NCI-H345 treated with DMSO at 0.1 percent for 48 hours (cell line): ENCODE results near the gene STK16.

Experiments
- DNase-seq: peaks from one replicate; lab custom pipeline; 2025; ENCODE audit not compliant: unreplicated experiment; lab: John Stamatoyannopoulos, UW

STK16 gene

GRCh38 chr2:219213486-219214071 is 31.7 kb upstream of the STK16 start:
- no peak for DNase-seq

GRCh38 chr2:219214141-219214540 is 31.1 kb upstream of the STK16 start:
- DNase-seq: no peak

GRCh38 chr2:219214786-219215185 is 30.5 kb upstream of the STK16 start:
- no peak for DNase-seq

- no peak for DNase-seq
These were observed 29.3 kb upstream of the STK16 start for GRCh38 chr2:219215871-219216534.

GRCh38 chr2:219216535-219216915 is 28.8 kb upstream of the STK16 start:
- DNase-seq: no peak

- peak; percentile 34 for DNase-seq
These were observed 27.0 kb upstream of the STK16 start for GRCh38 chr2:219218217-219218731.

- DNase-seq: peak; percentile 90
These were observed 26.3 kb upstream of the STK16 start, which contains the start of gene ABCB6 for GRCh38 chr2:219218732-219219701. Gene ABCB6, minus strand, starts transcription at chr2:219218958. Its CDS starts 285 bp downstream, at chr2:219218673.

- no peak for DNase-seq
These were observed 25.3 kb upstream of the STK16 start for GRCh38 chr2:219219784-219220532.

- DNase-seq: no peak
These were observed 24.5 kb upstream of the STK16 start for GRCh38 chr2:219220652-219221402.

- no peak for DNase-seq
These were observed 23.2 kb upstream of the STK16 start for GRCh38 chr2:219221957-219222518.

- DNase-seq: no peak
These were observed 21.3 kb upstream of the STK16 start for GRCh38 chr2:219223831-219224610.

- no peak for DNase-seq
These were observed 19.9 kb upstream of the STK16 start for GRCh38 chr2:219225350-219225749.

- no peak for DNase-seq
These were observed 17.0 kb upstream of the STK16 start for GRCh38 chr2:219228041-219228910.

- DNase-seq: no peak
These were observed 16.4 kb upstream of the STK16 start for GRCh38 chr2:219228911-219229304.

- DNase-seq: peak; percentile 97
These were observed 15.8 kb upstream of the STK16 start, which contains the start of the genes ANKZF1 and ATG9A for GRCh38 chr2:219229305-219230058. Gene ANKZF1, plus strand, starts transcription at chr2:219229806. Its CDS starts 452 bp downstream, at chr2:219230258. Gene ATG9A, minus strand, starts transcription at chr2:219229636. Its CDS starts 1,612 bp downstream, at chr2:219228024.

- DNase-seq: no peak
These were observed 15.2 kb upstream of the STK16 start for GRCh38 chr2:219230059-219230540.

GRCh38 chr2:219234331-219234730 is 10.9 kb upstream of the STK16 start:
- DNase-seq: no peak
